ENCODE data around the gene SEMA4A.

DNA sequence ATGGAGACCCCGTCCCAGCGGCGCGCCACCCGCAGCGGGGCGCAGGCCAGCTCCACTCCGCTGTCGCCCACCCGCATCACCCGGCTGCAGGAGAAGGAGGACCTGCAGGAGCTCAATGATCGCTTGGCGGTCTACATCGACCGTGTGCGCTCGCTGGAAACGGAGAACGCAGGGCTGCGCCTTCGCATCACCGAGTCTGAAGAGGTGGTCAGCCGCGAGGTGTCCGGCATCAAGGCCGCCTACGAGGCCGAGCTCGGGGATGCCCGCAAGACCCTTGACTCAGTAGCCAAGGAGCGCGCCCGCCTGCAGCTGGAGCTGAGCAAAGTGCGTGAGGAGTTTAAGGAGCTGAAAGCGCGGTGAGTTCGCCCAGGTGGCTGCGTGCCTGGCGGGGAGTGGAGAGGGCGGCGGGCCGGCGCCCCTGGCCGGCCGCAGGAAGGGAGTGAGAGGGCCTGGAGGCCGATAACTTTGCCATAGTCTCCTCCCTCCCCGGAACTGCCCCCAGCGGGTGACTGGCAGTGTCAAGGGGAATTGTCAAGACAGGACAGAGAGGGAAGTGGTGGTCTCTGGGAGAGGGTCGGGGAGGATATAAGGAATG, 38.4 kb upstream of the SEMA4A start:
- TF ChIP-seq CTCF (IDR thresholded peaks at IDR 0.05) (no peak), POLR2A (IDR thresholded peaks at IDR 0.05) (peak in 1 of 4 donors; percentile 50)
